Nephron progenitor cell (in vitro differentiated cells): ENCODE measurements around the gene NR2F1-AS1.

ENCODE experiments used
- DNase-seq: peaks from one replicate; pipeline ENCODE4 v3.0.0; 2021
- H3K27ac Mint-ChIP-seq: 2 replicates; pipeline ENCODE4 v1.8.0; 2021; ENCODE audit warnings: mild to moderate bottlenecking, moderate library complexity, mixed read lengths
- H3K27me3 Mint-ChIP-seq: 2 replicates; pipeline ENCODE4 v1.8.0; 2021; ENCODE audit warnings: mild to moderate bottlenecking, low read depth, mixed read lengths; ENCODE audit not compliant: poor library complexity
- H3K36me3 Mint-ChIP-seq: 2 replicates; pipeline ENCODE4 v1.8.0; 2021; ENCODE audit warnings: low read depth, mixed read lengths
- H3K4me1 Mint-ChIP-seq: 2 replicates; pipeline ENCODE4 v1.8.0; 2021; ENCODE audit warnings: mixed read lengths
- H3K4me3 Mint-ChIP-seq: 2 replicates; pipeline ENCODE4 v1.8.0; 2021; ENCODE audit warnings: mild to moderate bottlenecking, moderate library complexity, mixed read lengths
- H3K9me3 Mint-ChIP-seq: 2 replicates; pipeline ENCODE4 v1.8.0; 2021; ENCODE audit warnings: mild to moderate bottlenecking, moderate library complexity, mixed read lengths
- TF ChIP-seq, protein P1 (sequence below): fragments of 200-600 bp; sonication (generic); IDR thresholded peaks from 2 replicates; pipeline ENCODE4 v1.5.0; 2021; ENCODE audit warnings: antibody characterized with exemption

The NR2F1-AS1 gene

DNA sequence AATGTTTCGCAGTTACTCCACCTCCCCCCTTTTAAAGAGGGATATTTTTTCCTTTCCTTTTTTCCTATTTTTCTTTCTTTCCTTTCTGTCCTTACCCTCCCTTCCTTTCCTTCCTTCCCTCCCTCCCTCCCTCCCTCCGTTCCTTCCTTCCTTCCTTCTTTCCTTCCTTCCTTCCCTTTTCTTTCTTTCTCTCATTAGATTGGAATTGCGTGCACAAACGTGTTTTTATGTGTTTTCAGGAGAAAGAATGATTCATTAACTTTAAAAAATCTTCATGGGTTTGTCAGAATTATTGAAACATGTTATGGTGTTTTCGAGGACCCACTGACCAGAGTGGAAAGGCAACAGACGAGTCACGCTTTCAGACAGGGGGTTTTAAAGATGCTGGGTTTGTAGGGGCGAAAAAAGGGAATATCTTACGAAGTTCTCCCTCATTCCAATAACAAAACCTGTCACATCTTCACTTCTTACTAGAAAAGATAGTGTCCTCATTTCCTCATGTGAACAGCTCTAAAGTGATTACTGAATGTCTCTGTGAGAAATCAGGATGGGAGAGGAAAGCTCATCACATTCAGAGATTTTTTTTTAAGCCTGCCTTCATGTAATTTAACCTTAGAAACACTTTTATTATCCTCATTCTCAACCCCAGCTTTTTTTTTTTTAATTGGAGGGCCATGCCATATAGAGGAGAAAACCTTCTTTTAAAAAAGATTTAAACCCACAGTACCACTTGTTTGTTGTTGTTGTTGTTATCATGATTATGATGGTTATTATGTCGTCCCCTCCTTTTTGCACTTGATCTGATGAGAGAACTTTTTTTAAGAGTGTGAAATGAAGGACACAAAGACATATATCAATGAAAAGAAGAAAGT, 23.9 kb upstream of the NR2F1-AS1 start:
- TF ChIP-seq, protein P1, sequence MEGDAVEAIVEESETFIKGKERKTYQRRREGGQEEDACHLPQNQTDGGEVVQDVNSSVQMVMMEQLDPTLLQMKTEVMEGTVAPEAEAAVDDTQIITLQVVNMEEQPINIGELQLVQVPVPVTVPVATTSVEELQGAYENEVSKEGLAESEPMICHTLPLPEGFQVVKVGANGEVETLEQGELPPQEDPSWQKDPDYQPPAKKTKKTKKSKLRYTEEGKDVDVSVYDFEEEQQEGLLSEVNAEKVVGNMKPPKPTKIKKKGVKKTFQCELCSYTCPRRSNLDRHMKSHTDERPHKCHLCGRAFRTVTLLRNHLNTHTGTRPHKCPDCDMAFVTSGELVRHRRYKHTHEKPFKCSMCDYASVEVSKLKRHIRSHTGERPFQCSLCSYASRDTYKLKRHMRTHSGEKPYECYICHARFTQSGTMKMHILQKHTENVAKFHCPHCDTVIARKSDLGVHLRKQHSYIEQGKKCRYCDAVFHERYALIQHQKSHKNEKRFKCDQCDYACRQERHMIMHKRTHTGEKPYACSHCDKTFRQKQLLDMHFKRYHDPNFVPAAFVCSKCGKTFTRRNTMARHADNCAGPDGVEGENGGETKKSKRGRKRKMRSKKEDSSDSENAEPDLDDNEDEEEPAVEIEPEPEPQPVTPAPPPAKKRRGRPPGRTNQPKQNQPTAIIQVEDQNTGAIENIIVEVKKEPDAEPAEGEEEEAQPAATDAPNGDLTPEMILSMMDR, result no peak
- H3K4me1 Mint-ChIP-seq, result peaks cover 57% of the 10 kb centered on the region
- peak overlapping the region; percentile 72 for H3K4me3 Mint-ChIP-seq
- no peaks in the 10 kb centered on the region for H3K36me3 Mint-ChIP-seq
- no peaks in the 10 kb centered on the region for H3K9me3 Mint-ChIP-seq
- H3K27me3 Mint-ChIP-seq, result no peaks in the 10 kb centered on the region
- no peak for DNase-seq
- no peak overlapping the region for H3K27ac Mint-ChIP-seq

DNA sequence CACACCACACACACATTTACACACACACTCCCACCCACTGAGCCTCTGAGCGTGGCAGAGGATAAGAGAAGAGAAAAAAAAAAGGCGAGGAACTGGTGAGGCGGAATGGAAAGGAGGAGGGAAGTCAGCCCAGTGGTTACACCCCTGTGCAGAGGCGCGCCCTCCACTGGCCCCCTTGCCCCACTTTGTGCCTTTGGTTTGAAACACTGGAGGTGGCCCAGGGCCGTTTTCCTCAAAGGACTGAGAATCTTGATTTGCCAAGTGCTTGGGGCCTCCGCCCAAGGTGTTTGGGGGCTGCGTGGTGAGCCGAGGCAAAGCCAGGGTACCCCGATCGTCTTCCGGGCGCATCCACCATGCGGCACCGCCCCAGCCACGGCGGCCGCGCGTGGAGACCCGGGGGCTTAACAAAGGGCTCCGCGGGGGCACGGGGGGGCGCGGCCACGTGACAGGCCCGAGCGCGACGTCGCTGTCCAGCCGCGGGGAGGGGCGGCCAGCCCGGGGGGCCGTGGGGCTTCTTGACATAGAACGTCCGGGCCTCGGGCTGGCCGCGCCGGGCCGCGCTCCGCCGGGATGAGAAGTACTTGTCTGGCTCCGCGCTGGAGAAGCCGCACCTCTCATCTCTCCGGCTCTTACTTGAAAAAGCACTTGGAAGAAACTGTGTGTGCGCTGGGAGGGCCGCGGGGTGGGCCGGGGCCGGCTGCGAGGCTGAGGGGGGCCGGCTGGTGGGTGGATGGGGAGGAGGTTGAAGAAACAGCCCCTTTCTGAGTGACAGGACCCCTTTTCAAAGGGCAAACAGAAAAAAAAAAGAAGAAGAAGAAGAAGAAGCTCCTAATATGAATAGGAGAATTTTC, 23.0 kb upstream of the NR2F1-AS1 start:
- Mint-ChIP-seq H3K9me3 (no peaks in the 10 kb centered on the region), H3K36me3 (no peaks in the 10 kb centered on the region), H3K27me3 (no peaks in the 10 kb centered on the region), H3K4me3 (peak overlapping the region; percentile 76), H3K4me1 (peaks cover 54% of the 10 kb centered on the region), H3K27ac (no peak overlapping the region)
- TF ChIP-seq, protein P1, result no peak
- DNase-seq, result peak; percentile 69

DNA sequence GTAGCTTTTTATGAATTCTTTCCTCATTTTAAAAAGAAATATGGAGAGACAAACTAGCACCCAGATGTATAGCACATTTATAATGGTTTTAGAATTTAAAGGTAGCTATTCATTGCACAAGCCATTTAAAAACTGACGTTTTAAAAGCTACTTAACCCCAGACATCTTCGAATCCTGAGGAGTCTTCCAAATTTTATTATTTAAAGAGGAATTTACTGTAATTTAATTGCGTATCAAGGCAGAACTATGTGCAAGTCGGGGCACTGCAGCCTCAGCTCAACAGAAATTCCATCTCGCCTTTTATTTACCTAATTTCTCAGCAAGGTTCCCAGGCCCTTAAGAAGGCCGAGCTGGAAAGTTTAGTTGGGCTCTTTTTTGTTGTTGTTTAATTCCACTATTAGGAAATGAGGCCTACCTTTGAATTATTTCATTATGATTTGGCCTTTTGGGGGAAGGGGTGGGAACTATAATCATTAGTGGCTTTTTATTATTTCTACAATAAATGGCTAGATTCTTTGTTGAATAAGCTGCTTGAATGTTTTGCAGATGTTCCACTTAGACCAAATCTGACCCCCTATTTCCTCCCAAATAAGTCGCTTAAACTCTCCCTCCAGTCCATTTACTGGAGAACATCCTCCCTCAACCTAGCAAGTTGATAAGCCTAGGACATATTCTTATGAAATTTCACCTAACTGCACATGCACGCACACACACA, 22.2 kb upstream of the NR2F1-AS1 start:
- H3K36me3 Mint-ChIP-seq, result no peaks in the 10 kb centered on the region
- no peak overlapping the region for H3K27ac Mint-ChIP-seq
- peak overlapping the region; percentile 76 for H3K4me3 Mint-ChIP-seq
- H3K27me3 Mint-ChIP-seq, result no peaks in the 10 kb centered on the region
- DNase-seq, result no peak
- H3K4me1 Mint-ChIP-seq, result peaks cover 48% of the 10 kb centered on the region
- TF ChIP-seq, protein P1, result no peak
- no peaks in the 10 kb centered on the region for H3K9me3 Mint-ChIP-seq

DNA sequence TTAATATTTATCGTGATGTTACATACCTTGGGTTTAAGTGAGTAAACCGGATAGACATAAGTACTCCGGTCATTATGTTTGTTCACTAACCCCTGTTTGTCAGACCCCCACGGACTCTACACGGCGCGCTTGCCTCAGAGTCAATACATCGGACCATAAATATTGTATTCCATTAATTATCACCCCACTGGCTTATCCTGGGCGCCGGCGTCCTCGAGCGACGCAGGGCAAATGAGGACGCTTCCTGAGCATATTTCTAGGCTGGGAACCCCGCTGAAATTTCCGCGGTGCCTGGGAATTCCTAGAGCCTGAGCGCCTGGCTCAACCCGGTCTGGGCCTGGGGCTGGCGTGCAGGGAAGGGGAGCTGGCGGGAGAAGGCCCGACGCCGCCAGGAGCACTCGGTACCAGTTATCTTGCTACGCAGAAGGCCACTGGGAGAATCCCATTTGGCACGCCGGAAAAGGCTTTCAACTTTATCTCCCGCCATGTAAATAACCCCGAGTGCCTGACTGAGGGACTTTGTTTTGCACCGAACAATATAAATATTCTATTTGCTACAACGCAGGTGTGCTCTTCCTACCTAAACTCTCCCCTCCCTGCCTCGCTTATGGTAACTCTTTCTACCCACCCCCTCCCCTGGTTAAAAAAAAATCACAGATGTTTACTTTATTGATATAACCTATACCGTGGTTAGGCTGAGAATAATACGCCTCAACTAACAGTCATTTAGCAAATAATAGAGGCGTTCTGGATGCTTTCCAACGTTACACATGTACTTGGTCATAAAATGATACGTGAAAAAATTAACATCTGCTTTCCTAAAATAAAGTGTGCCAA, 21.4 kb upstream of the NR2F1-AS1 start:
- TF ChIP-seq, protein P1, result no peak
- Mint-ChIP-seq H3K27me3 (no peaks in the 10 kb centered on the region), H3K9me3 (no peaks in the 10 kb centered on the region), H3K27ac (no peak overlapping the region), H3K36me3 (no peaks in the 10 kb centered on the region), H3K4me1 (peaks cover 40% of the 10 kb centered on the region), H3K4me3 (peak overlapping the region; percentile 66)
- peak; percentile 61 for DNase-seq

DNA sequence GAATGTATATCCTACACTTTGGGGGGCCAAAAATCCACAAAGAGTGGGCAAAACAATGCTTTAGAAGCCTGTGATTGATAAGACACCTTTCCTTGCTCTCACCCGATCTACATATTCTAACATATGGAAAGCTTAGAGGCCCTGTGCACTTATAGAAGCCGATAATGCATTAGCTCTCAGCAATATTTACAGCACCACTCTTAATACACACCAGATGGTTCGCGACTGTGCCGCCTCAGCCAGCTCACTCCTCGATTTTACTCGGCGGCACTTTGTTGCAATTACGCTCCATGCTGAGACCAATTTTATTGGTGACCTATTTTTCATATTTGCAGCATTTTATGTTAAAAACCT, 20.8 kb upstream of the NR2F1-AS1 start:
- TF ChIP-seq, protein P1, result no peak
- Mint-ChIP-seq H3K4me3 (peak overlapping the region; percentile 66), H3K4me1 (peaks cover 33% of the 10 kb centered on the region), H3K36me3 (no peaks in the 10 kb centered on the region), H3K27me3 (no peaks in the 10 kb centered on the region), H3K27ac (no peak overlapping the region), H3K9me3 (no peaks in the 10 kb centered on the region)
- no peak for DNase-seq
